Measurements from ENCODE around the gene AKT3. TPM values are rescaled to one million over a fixed set of nuclear protein-coding genes. Genes with fewer than 3 reads are reported as not detected.
"Not testable (repeated sequence)": the region's sequence is repeated elsewhere in the genome, so short reads cannot be mapped to it uniquely, and the experiment has no call there.

AKT3 gene
- total RNA-seq, 3 donors from 2014 or later (not counting 1 experiment from before 2014, with no cell fraction given) = 135 to 157 (median 136) TPM

DNA sequence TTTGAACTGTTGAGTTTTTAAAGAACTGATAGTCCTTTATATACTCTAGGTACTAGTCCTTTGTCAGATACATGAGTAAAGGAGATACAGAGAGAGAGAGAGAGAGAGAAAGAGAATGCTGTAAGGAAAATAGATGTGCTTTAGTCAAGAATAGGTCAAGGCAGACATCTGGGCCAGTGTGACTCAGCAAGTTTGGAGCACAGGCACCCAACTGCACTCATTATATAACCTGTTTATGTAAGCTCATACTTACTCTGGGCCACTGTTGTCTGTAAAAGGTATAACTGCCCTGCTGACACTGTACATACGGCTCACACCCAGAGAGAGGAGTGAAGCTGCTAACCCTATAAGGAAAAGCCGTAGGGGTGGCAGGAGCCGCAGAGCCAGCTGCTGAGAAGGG is 32.2 kb upstream of the AKT3 start:
- Histone ChIP-seq H3K27ac (ENCODE audit: low read length) (no peak overlapping the region), H3K4me1 (ENCODE audit: control insufficient read depth, insufficient read depth, low read length) (no peaks in the 10 kb centered on the region), H3K36me3 (ENCODE audit: control insufficient read depth, insufficient read depth, low read length) (no peaks in the 10 kb centered on the region), H3K27me3 (ENCODE audit: control insufficient read depth, insufficient read depth, low read length) (no peaks in the 10 kb centered on the region), H3K9me3 (ENCODE audit: control insufficient read depth, insufficient read depth, low read length) (no peaks in the 10 kb centered on the region), H3K4me3 (ENCODE audit: low read length) (no peak overlapping the region)
- H3K27me3 Mint-ChIP-seq (ENCODE audit: low read depth in 2 of 2) = peaks cover 21 to 31% of the 10 kb centered on the region in 2 donors
- no peaks in the 10 kb centered on the region for H3K9me3 Mint-ChIP-seq
- H3K27ac Mint-ChIP-seq = no peak overlapping the region
- DNase-seq (no peak), ATAC-seq (no peak)
- intact Hi-C loops (cut with micrococcal nuclease) = no loop called here
- no peak overlapping the region for H3K4me3 Mint-ChIP-seq
- peaks cover 0 to 4% of the 10 kb centered on the region in 2 donors for H3K4me1 Mint-ChIP-seq
- WGBS (ENCODE audit: insufficient coverage) = 93% methylated on average over 3 of the region's 3 CpGs
- H3K36me3 Mint-ChIP-seq = no peaks in the 10 kb centered on the region
- TF ChIP-seq CTCF (IDR thresholded peaks at IDR 0.05) = no peak

DNA sequence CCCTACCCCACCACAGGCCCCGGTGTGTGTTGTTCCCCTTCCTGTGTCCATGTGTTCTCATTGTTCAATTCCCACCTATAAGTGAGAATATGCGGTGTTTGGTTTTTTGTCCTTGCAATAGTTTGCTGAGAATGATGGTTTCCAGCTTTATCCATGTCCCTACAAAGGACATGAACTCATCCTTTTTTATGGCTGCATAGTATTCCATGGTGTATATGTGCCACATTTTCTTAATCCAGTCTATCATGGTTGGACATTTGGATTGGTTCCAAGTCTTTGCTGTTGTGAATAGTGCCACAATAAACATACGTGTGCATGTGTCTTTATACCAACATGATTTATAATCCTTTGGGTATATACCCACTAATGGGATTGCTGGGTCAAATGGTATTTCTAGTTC is 27.0 kb upstream of the AKT3 start:
- H3K36me3 Mint-ChIP-seq = not testable (repeated sequence)
- no CpG with 5 or more reads among the region's 3 CpGs for WGBS (ENCODE audit: insufficient coverage)

GRCh38 chr1:243855616-243856318 is 5.7 kb upstream of the AKT3 start:
- no peaks in the 10 kb centered on the region for H3K9me3 ChIP-seq (ENCODE audit: control insufficient read depth, insufficient read depth, low read length)
- H3K27me3 Mint-ChIP-seq (ENCODE audit: low read depth in 2 of 2) = peaks cover 24 to 35% of the 10 kb centered on the region in 2 donors
- no peak for TF ChIP-seq CTCF (IDR thresholded peaks at IDR 0.05)
- H3K27me3 ChIP-seq (ENCODE audit: control insufficient read depth, insufficient read depth, low read length) = no peaks in the 10 kb centered on the region
- intact Hi-C loops (cut with micrococcal nuclease) = loop anchor here (10.0 kb wide), 1 partner anchor 601 kb away; the partner anchor contains the start of genes CEP170 and SDCCAG8
- no peak for DNase-seq
- H3K27ac ChIP-seq (ENCODE audit: low read length) = no peak overlapping the region
- H3K4me3 ChIP-seq (ENCODE audit: low read length) = no peak overlapping the region
- H3K4me1 ChIP-seq (ENCODE audit: control insufficient read depth, insufficient read depth, low read length) = peaks cover 6% of the 10 kb centered on the region
- H3K36me3 ChIP-seq (ENCODE audit: control insufficient read depth, insufficient read depth, low read length) = no peaks in the 10 kb centered on the region
- H3K4me3 Mint-ChIP-seq = no peak overlapping the region
- WGBS (ENCODE audit: insufficient coverage) = 96% methylated on average over 11 of the region's 11 CpGs
- peaks cover 10% of the 10 kb centered on the region in 2 donors for H3K4me1 Mint-ChIP-seq
- H3K9me3 Mint-ChIP-seq = no peaks in the 10 kb centered on the region
- no peak for ATAC-seq
- H3K36me3 Mint-ChIP-seq = no peaks in the 10 kb centered on the region
- no peak overlapping the region for H3K27ac Mint-ChIP-seq

More for the DNA sequence above, 27.0 kb upstream of the AKT3 start:
- intact Hi-C loops (cut with micrococcal nuclease); H3K9me3 Mint-ChIP-seq; H3K4me3 ChIP-seq (ENCODE audit: low read length); H3K4me3 Mint-ChIP-seq; ATAC-seq; H3K27me3 ChIP-seq (ENCODE audit: control insufficient read depth, insufficient read depth, low read length); DNase-seq; H3K36me3 ChIP-seq (ENCODE audit: control insufficient read depth, insufficient read depth, low read length); H3K4me1 Mint-ChIP-seq; H3K4me1 ChIP-seq (ENCODE audit: control insufficient read depth, insufficient read depth, low read length); H3K27ac Mint-ChIP-seq; H3K9me3 ChIP-seq (ENCODE audit: control insufficient read depth, insufficient read depth, low read length); H3K27ac ChIP-seq (ENCODE audit: low read length): not testable (repeated sequence)
- peaks cover 10 to 20% of the 10 kb centered on the region in 2 donors for H3K27me3 Mint-ChIP-seq (ENCODE audit: low read depth in 2 of 2)

GRCh38 chr1:243851765-243852164 is 1.7 kb upstream of the AKT3 start:
- 38% methylated on average over 2 of the region's 3 CpGs for WGBS (ENCODE audit: insufficient coverage)
- Mint-ChIP-seq H3K36me3 (no peaks in the 10 kb centered on the region), H3K9me3 (no peaks in the 10 kb centered on the region), H3K27me3 (ENCODE audit: low read depth in 2 of 2) (peaks cover 5 to 8% of the 10 kb centered on the region in 2 donors), H3K4me1 (peaks cover 24 to 26% of the 10 kb centered on the region in 2 donors), H3K27ac (peak overlapping the region; percentile 89 to 99), H3K4me3 (peak overlapping the region; percentile 90)
- ATAC-seq = no peak
- Histone ChIP-seq H3K36me3 (ENCODE audit: control insufficient read depth, insufficient read depth, low read length) (no peaks in the 10 kb centered on the region), H3K27ac (ENCODE audit: low read length) (peak overlapping the region; percentile 89), H3K4me3 (ENCODE audit: low read length) (no peak overlapping the region), H3K9me3 (ENCODE audit: control insufficient read depth, insufficient read depth, low read length) (no peaks in the 10 kb centered on the region), H3K27me3 (ENCODE audit: control insufficient read depth, insufficient read depth, low read length) (no peaks in the 10 kb centered on the region), H3K4me1 (ENCODE audit: control insufficient read depth, insufficient read depth, low read length) (peaks cover 10% of the 10 kb centered on the region)
- no peak for DNase-seq
- intact Hi-C loops (cut with micrococcal nuclease) = loop anchor here (10.0 kb wide), 1 partner anchor 597 kb away; the partner anchor contains the start of genes CEP170 and SDCCAG8
- no peak for TF ChIP-seq CTCF (IDR thresholded peaks at IDR 0.05)
